ENCODE results near the gene CMSS1. TPM values are rescaled to one million over a fixed set of nuclear protein-coding genes. Genes with fewer than 3 reads are reported as not detected.

The CMSS1 gene
- total RNA-seq, 1 experiment from 2014 or later, result 41.6 TPM

GRCh38 chr3:100018806-100019205 lies 201.1 kb downstream of the CMSS1 start:
- Histone ChIP-seq H4K20me1 (ENCODE audit: insufficient read depth, low read depth, low read length) (no peaks in the 10 kb centered on the region), H3K4me3 (ENCODE audit: low read length) (no peak overlapping the region), H2AFZ (ENCODE audit: low read length) (no peak overlapping the region), H3K4me2 (ENCODE audit: low read depth, low read length, poor library complexity, severe bottlenecking) (no peak overlapping the region), H3K27me3 (ENCODE audit: low read length) (no peaks in the 10 kb centered on the region), H3K79me2 (ENCODE audit: low read length) (peaks cover 3% of the 10 kb centered on the region; the same call in 1 of the 2 replicates), H3K4me1 (ENCODE audit: low read length) (0 out of 2 replicates have a peak, but pooled peaks cover 8% of the 10 kb centered on the region), H3K9me2 (replicated peaks; ENCODE audit: insufficient read depth, low read length) (no peaks in the 10 kb centered on the region), H3K27ac (ENCODE audit: low read length) (no peak overlapping the region), H3K9me3 (ENCODE audit: low read length) (no peaks in the 10 kb centered on the region), H3K36me3 (ENCODE audit: insufficient read depth, low read length) (no peaks in the 10 kb centered on the region), H3K9ac (ENCODE audit: low read length) (no peak overlapping the region)
- no peak for DNase-seq

- no peak for DNase-seq
Observed at GRCh38 chr3:100019719-100020118, 202.1 kb downstream of the CMSS1 start.

DNA sequence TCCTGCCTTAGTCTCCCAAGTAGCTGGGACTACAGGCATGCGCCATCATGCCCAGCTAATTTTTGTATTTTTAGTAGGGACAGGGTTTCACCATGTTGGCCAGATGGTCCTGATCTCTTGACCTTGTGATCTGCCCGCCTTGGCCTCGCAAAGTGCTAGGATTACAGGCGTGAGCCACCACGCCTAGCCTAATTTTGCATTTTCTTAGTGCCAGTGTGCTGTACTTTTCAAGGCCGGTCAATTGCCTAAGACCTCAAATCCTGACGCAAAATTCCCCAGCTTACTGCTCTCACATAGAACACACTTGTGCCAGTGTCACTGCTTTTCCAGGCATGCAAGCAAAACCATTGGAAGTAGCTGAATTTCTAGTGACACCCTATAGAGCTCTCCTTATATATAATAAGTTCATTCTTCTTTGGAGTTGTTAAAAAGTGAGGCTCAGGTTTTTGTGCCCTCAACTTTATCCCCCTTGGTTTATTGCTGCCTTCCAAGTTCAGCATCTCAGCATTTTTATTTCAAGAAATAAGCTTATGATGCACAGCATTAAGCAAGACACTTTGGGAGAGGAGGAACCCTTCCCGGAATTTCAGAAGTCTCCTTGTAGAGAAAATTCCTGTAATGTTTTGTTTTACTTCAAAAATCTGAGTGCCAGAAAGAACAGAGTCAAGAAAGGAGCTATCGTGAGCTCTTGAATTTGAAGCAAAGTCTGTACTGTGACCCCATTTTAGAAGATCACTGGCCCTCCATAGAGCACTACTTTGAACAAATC lies 203.4 kb downstream of the CMSS1 start:
- H3K4me3 ChIP-seq (ENCODE audit: low read length), result no peak overlapping the region
- H3K4me1 ChIP-seq (ENCODE audit: low read length), result 0 out of 2 replicates have a peak, but pooled peaks cover 8% of the 10 kb centered on the region
- peaks cover 3% of the 10 kb centered on the region; the same call in 1 of the 2 replicates for H3K79me2 ChIP-seq (ENCODE audit: low read length)
- no peaks in the 10 kb centered on the region for H3K9me2 ChIP-seq (replicated peaks; ENCODE audit: insufficient read depth, low read length)
- no peaks in the 10 kb centered on the region for H3K9me3 ChIP-seq (ENCODE audit: low read length)
- DNase-seq, result no peak
- no peak overlapping the region for H3K4me2 ChIP-seq (ENCODE audit: low read depth, low read length, poor library complexity, severe bottlenecking)
- no peaks in the 10 kb centered on the region for H3K36me3 ChIP-seq (ENCODE audit: insufficient read depth, low read length)
- H2AFZ ChIP-seq (ENCODE audit: low read length), result no peak overlapping the region
- no peaks in the 10 kb centered on the region for H3K27me3 ChIP-seq (ENCODE audit: low read length)
- H3K27ac ChIP-seq (ENCODE audit: low read length), result no peak overlapping the region
- H3K9ac ChIP-seq (ENCODE audit: low read length), result no peak overlapping the region
- H4K20me1 ChIP-seq (ENCODE audit: insufficient read depth, low read depth, low read length), result no peaks in the 10 kb centered on the region

More at GRCh38 chr3:100019719-100020118, 202.1 kb downstream of the CMSS1 start:
- H2AFZ ChIP-seq (ENCODE audit: low read length), result no peak overlapping the region
- H4K20me1 ChIP-seq (ENCODE audit: insufficient read depth, low read depth, low read length), result no peaks in the 10 kb centered on the region
- no peak overlapping the region for H3K27ac ChIP-seq (ENCODE audit: low read length)
- H3K4me2 ChIP-seq (ENCODE audit: low read depth, low read length, poor library complexity, severe bottlenecking), result no peak overlapping the region
- H3K79me2 ChIP-seq (ENCODE audit: low read length), result peaks cover 3% of the 10 kb centered on the region; the same call in 1 of the 2 replicates
- H3K9me3 ChIP-seq (ENCODE audit: low read length), result no peaks in the 10 kb centered on the region
- H3K27me3 ChIP-seq (ENCODE audit: low read length), result no peaks in the 10 kb centered on the region
- H3K36me3 ChIP-seq (ENCODE audit: insufficient read depth, low read length), result no peaks in the 10 kb centered on the region
- H3K4me3 ChIP-seq (ENCODE audit: low read length), result no peak overlapping the region
- H3K4me1 ChIP-seq (ENCODE audit: low read length), result 0 out of 2 replicates have a peak, but pooled peaks cover 8% of the 10 kb centered on the region
- H3K9me2 ChIP-seq (replicated peaks; ENCODE audit: insufficient read depth, low read length), result no peaks in the 10 kb centered on the region
- H3K9ac ChIP-seq (ENCODE audit: low read length), result no peak overlapping the region

GRCh38 chr3:100022506-100022905 lies 204.8 kb downstream of the CMSS1 start:
- Histone ChIP-seq H3K36me3 (ENCODE audit: insufficient read depth, low read length) (no peaks in the 10 kb centered on the region), H4K20me1 (ENCODE audit: insufficient read depth, low read depth, low read length) (0 out of 2 replicates have a peak, but pooled peaks cover under 1% of the 10 kb centered on the region), H3K4me2 (ENCODE audit: low read depth, low read length, poor library complexity, severe bottlenecking) (no peak overlapping the region), H3K9me3 (ENCODE audit: low read length) (no peaks in the 10 kb centered on the region), H3K27me3 (ENCODE audit: low read length) (no peaks in the 10 kb centered on the region), H3K27ac (ENCODE audit: low read length) (no peak overlapping the region), H2AFZ (ENCODE audit: low read length) (no peak overlapping the region), H3K9ac (ENCODE audit: low read length) (no peak overlapping the region), H3K4me1 (ENCODE audit: low read length) (0 out of 2 replicates have a peak, but pooled peaks cover 3% of the 10 kb centered on the region), H3K4me3 (ENCODE audit: low read length) (no peak overlapping the region), H3K79me2 (ENCODE audit: low read length) (no peaks in the 10 kb centered on the region; the same call in 1 of the 2 replicates), H3K9me2 (replicated peaks; ENCODE audit: insufficient read depth, low read length) (no peaks in the 10 kb centered on the region)
- DNase-seq, result no peak

DNA sequence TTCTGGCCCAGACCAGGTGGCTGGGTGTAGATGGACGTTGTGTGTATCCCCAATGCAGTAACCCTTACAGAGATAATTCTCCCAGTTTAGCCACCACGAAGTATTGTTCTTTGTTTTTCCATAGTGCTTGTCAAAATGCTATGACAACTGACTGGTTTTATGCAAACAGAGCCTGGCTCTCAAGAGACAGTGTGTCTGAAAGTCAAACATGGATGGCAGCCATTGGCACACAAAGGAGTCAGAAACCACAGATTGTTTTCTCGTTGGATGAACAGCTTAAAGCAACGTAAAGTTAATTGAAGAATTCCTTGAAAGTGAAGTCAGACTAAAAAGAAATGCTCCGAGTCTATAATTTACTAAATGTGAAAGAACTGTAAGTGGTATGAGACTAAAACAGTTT lies 205.5 kb downstream of the CMSS1 start:
- no peaks in the 10 kb centered on the region; the same call in 1 of the 2 replicates for H3K79me2 ChIP-seq (ENCODE audit: low read length)
- H2AFZ ChIP-seq (ENCODE audit: low read length), result no peak overlapping the region
- no peaks in the 10 kb centered on the region for H3K9me2 ChIP-seq (replicated peaks; ENCODE audit: insufficient read depth, low read length)
- H3K4me3 ChIP-seq (ENCODE audit: low read length), result no peak overlapping the region
- H3K27me3 ChIP-seq (ENCODE audit: low read length), result no peaks in the 10 kb centered on the region
- no peaks in the 10 kb centered on the region for H3K9me3 ChIP-seq (ENCODE audit: low read length)
- no peak overlapping the region for H3K9ac ChIP-seq (ENCODE audit: low read length)
- H3K4me2 ChIP-seq (ENCODE audit: low read depth, low read length, poor library complexity, severe bottlenecking), result no peak overlapping the region
- no peak for DNase-seq
- H4K20me1 ChIP-seq (ENCODE audit: insufficient read depth, low read depth, low read length), result 0 out of 2 replicates have a peak, but pooled peaks cover 4% of the 10 kb centered on the region
- 0 out of 2 replicates have a peak, but pooled peaks cover 3% of the 10 kb centered on the region for H3K4me1 ChIP-seq (ENCODE audit: low read length)
- H3K27ac ChIP-seq (ENCODE audit: low read length), result no peak overlapping the region
- H3K36me3 ChIP-seq (ENCODE audit: insufficient read depth, low read length), result no peaks in the 10 kb centered on the region

DNA sequence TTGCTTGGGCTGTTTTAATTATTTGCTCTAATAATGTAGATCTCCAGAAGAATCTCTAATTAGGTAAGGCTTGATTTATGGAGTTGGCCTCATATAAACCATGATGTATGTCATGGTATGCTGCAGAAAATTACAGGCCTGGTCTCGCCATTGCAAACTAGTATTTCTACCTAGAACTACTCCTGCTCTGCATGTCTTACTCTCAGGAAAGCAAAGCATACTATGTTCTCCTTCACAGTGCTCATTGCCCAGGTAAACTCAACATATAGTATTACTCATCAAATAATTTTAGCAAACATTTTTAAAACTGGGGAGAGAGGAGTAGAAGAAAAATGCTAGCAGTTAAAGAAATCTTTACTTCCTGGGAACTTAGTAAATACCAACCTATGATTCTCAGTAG lies 205.9 kb downstream of the CMSS1 start:
- H3K9ac ChIP-seq (ENCODE audit: low read length), result no peak overlapping the region
- no peak overlapping the region for H3K27ac ChIP-seq (ENCODE audit: low read length)
- no peak for DNase-seq
- H3K9me3 ChIP-seq (ENCODE audit: low read length), result no peaks in the 10 kb centered on the region
- no peaks in the 10 kb centered on the region for H3K9me2 ChIP-seq (replicated peaks; ENCODE audit: insufficient read depth, low read length)
- no peak overlapping the region for H2AFZ ChIP-seq (ENCODE audit: low read length)
- no peak overlapping the region for H3K4me2 ChIP-seq (ENCODE audit: low read depth, low read length, poor library complexity, severe bottlenecking)
- H3K4me3 ChIP-seq (ENCODE audit: low read length), result no peak overlapping the region
- H3K36me3 ChIP-seq (ENCODE audit: insufficient read depth, low read length), result no peaks in the 10 kb centered on the region
- 0 out of 2 replicates have a peak, but pooled peaks cover 4% of the 10 kb centered on the region for H4K20me1 ChIP-seq (ENCODE audit: insufficient read depth, low read depth, low read length)
- no peaks in the 10 kb centered on the region for H3K27me3 ChIP-seq (ENCODE audit: low read length)
- no peaks in the 10 kb centered on the region; the same call in 1 of the 2 replicates for H3K79me2 ChIP-seq (ENCODE audit: low read length)
- 0 out of 2 replicates have a peak, but pooled peaks cover 3% of the 10 kb centered on the region for H3K4me1 ChIP-seq (ENCODE audit: low read length)

- Histone ChIP-seq H3K27ac (ENCODE audit: low read length) (no peak overlapping the region), H3K4me2 (ENCODE audit: low read depth, low read length, poor library complexity, severe bottlenecking) (no peak overlapping the region), H3K79me2 (ENCODE audit: low read length) (no peaks in the 10 kb centered on the region; the same call in 1 of the 2 replicates), H3K36me3 (ENCODE audit: insufficient read depth, low read length) (no peaks in the 10 kb centered on the region), H3K9me2 (replicated peaks; ENCODE audit: insufficient read depth, low read length) (no peaks in the 10 kb centered on the region), H3K9ac (ENCODE audit: low read length) (no peak overlapping the region), H3K9me3 (ENCODE audit: low read length) (no peaks in the 10 kb centered on the region), H3K27me3 (ENCODE audit: low read length) (no peaks in the 10 kb centered on the region), H3K4me3 (ENCODE audit: low read length) (no peak overlapping the region), H3K4me1 (ENCODE audit: low read length) (0 out of 2 replicates have a peak, but pooled peaks cover 3% of the 10 kb centered on the region), H2AFZ (ENCODE audit: low read length) (no peak overlapping the region), H4K20me1 (ENCODE audit: insufficient read depth, low read depth, low read length) (0 out of 2 replicates have a peak, but pooled peaks cover 4% of the 10 kb centered on the region)
- no peak for DNase-seq
Observed at GRCh38 chr3:100024520-100025303, 207.1 kb downstream of the CMSS1 start.

DNA sequence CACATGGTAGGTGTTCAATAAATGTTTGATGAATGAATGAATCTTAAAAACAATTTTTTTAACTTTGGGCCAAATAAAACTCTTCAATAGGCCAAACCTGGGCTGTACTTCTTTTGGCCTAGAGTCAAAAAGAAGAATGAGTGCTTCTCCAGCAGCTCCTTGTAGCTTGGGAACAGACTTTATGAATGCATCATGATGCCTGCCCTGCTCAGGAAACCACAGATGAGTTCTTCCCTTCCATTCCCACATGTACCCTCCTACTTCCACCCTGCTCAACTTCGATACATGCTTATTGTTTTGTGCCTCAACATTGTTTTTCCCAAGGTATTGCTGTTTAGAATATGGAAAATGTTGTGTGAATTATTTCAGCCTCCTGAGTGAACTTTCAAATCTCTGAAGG lies 209.7 kb downstream of the CMSS1 start:
- no peaks in the 10 kb centered on the region for H3K9me3 ChIP-seq (ENCODE audit: low read length)
- no peak overlapping the region for H2AFZ ChIP-seq (ENCODE audit: low read length)
- no peak overlapping the region for H3K4me2 ChIP-seq (ENCODE audit: low read depth, low read length, poor library complexity, severe bottlenecking)
- no peak overlapping the region for H3K27ac ChIP-seq (ENCODE audit: low read length)
- H3K27me3 ChIP-seq (ENCODE audit: low read length), result no peaks in the 10 kb centered on the region
- H3K4me3 ChIP-seq (ENCODE audit: low read length), result no peak overlapping the region
- H3K9me2 ChIP-seq (replicated peaks; ENCODE audit: insufficient read depth, low read length), result no peaks in the 10 kb centered on the region
- 0 out of 2 replicates have a peak, but pooled peaks cover 4% of the 10 kb centered on the region for H4K20me1 ChIP-seq (ENCODE audit: insufficient read depth, low read depth, low read length)
- DNase-seq, result no peak
- H3K79me2 ChIP-seq (ENCODE audit: low read length), result no peaks in the 10 kb centered on the region
- no peak overlapping the region for H3K9ac ChIP-seq (ENCODE audit: low read length)
- no peaks in the 10 kb centered on the region for H3K36me3 ChIP-seq (ENCODE audit: insufficient read depth, low read length)
- H3K4me1 ChIP-seq (ENCODE audit: low read length), result 0 out of 2 replicates have a peak, but pooled peaks cover 3% of the 10 kb centered on the region

Measured in Karpas-422 (cell line).